SK-N-MC (cell line): ENCODE measurements around the gene MMP17.

Source experiments
- EZH2 ChIP-seq: fragments of 200-600 bp; sonication (generic); IDR thresholded peaks from one replicate; pipeline ENCODE4 v1.6.1; 2017; ENCODE audit warnings: antibody characterized with exemption
- FOXP2 ChIP-seq: optimal IDR thresholded peaks from 2 replicates; pipeline ENCODE3; 2011; ENCODE audit warnings: mild to moderate bottlenecking, moderate library complexity; ENCODE audit not compliant: insufficient read depth; ENCODE audit errors: extremely low read length, control extremely low read depth
- POLR2AphosphoS5 ChIP-seq: IDR thresholded peaks from 2 replicates; pipeline ENCODE4 v1.6.1; 2012; ENCODE audit warnings: mild to moderate bottlenecking, low read depth, low read length, borderline replicate concordance

GRCh38 chr12:131892711-131893604, 64.8 kb downstream of the MMP17 start:
- TF ChIP-seq POLR2AphosphoS5 (no peak), EZH2 (no peak), FOXP2 (no peak)
